Measurements from ENCODE around the gene CCDC38. TPM values are rescaled to one million over a fixed set of nuclear protein-coding genes. Genes with fewer than 3 reads are reported as not detected.

Gene CCDC38
- total RNA-seq, 1 experiment from 2014 or later: not detected

DNA sequence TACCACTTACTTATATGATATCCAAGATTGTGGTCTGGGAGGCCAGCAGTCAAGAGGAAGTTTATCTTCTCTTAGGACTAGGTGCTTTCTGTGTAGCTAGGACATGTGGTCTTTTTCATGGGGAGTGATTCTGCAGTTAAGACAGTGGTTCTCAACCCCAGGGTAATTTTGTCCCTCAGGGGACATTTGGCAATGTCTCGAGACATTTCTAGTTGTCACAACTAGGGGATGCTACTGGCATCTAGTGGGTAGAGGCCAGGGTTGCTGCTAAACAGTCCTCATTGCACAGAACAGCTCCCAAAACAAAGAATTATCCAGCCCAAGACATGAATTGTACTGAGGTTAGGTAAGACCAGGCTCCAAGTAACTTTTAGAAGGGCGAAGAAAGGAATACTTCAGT is 20.7 kb upstream of the CCDC38 start:
- Mint-ChIP-seq H3K9me3 (ENCODE audit: low read depth, unreplicated experiment) (no peaks in the 10 kb centered on the region), H3K4me1 (ENCODE audit: low read depth, unreplicated experiment) (peaks cover 10% of the 10 kb centered on the region), H3K36me3 (ENCODE audit: insufficient read depth, unreplicated experiment) (no peaks in the 10 kb centered on the region), H3K4me3 (ENCODE audit: low read depth, unreplicated experiment) (no peak overlapping the region), H3K27ac (ENCODE audit: unreplicated experiment) (no peak overlapping the region), H3K27me3 (ENCODE audit: unreplicated experiment) (no peaks in the 10 kb centered on the region)
- DNase-seq: peak; percentile 10
- intact Hi-C loops (cut with micrococcal nuclease; ENCODE audit: unreplicated experiment): loop anchor here (5.0 kb wide), 1 partner anchor 34 kb away; the partner anchor contains the start of gene HAL
- TF ChIP-seq, protein P1, sequence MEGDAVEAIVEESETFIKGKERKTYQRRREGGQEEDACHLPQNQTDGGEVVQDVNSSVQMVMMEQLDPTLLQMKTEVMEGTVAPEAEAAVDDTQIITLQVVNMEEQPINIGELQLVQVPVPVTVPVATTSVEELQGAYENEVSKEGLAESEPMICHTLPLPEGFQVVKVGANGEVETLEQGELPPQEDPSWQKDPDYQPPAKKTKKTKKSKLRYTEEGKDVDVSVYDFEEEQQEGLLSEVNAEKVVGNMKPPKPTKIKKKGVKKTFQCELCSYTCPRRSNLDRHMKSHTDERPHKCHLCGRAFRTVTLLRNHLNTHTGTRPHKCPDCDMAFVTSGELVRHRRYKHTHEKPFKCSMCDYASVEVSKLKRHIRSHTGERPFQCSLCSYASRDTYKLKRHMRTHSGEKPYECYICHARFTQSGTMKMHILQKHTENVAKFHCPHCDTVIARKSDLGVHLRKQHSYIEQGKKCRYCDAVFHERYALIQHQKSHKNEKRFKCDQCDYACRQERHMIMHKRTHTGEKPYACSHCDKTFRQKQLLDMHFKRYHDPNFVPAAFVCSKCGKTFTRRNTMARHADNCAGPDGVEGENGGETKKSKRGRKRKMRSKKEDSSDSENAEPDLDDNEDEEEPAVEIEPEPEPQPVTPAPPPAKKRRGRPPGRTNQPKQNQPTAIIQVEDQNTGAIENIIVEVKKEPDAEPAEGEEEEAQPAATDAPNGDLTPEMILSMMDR (IDR thresholded peaks at IDR 0.05; ENCODE audit: unreplicated experiment): no peak
- BruUV-seq (replicated peaks): no TSS peak
- CTCF ChIA-PET: interaction anchor here (0.6 to 1.0 kb wide), 3 partner anchors 36 to 67 kb away, joined by 3 read pairs; no protein-coding TSS in a partner anchor

GRCh38 chr12:95962222-95962621 is 19.8 kb upstream of the CCDC38 start:
- no peaks in the 10 kb centered on the region for H3K27me3 Mint-ChIP-seq (ENCODE audit: unreplicated experiment)

DNA sequence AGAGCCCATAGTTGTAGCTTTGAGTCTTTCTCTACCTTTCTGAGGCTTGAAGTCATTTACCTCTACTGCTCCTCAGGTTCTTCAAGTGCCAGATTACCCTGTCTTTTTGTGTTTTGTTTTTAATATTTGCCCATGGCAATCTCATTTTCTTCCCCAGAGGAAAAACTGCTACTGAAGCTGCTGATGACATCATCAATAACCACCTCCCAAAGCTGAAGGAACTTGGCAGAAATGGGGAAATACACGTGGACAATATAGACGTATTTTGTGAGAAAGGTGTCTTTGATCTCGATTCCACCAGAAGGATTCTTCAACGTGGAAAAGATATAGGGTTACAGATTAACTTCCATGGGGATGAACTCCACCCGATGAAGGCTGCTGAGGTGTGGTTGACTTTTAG is 17.8 kb upstream of the CCDC38 start:
- Mint-ChIP-seq H3K4me1 (ENCODE audit: low read depth, unreplicated experiment) (no peaks in the 10 kb centered on the region), H3K9me3 (ENCODE audit: low read depth, unreplicated experiment) (no peaks in the 10 kb centered on the region)
- intact Hi-C loops (cut with micrococcal nuclease; ENCODE audit: unreplicated experiment): loop anchor here (5.0 kb wide), 1 partner anchor 37 kb away; the partner anchor contains the start of gene HAL

More at GRCh38 chr12:95962222-95962621, 19.8 kb upstream of the CCDC38 start:
- no peaks in the 10 kb centered on the region for H3K9me3 Mint-ChIP-seq (ENCODE audit: low read depth, unreplicated experiment)
- intact Hi-C loops (cut with micrococcal nuclease; ENCODE audit: unreplicated experiment): loop anchor here (5.0 kb wide), 1 partner anchor 35 kb away; the partner anchor contains the start of gene HAL
- no peak overlapping the region for H3K27ac Mint-ChIP-seq (ENCODE audit: unreplicated experiment)
- BruUV-seq (replicated peaks): no TSS peak
- H3K4me1 Mint-ChIP-seq (ENCODE audit: low read depth, unreplicated experiment): peaks cover 10% of the 10 kb centered on the region
- CTCF ChIA-PET: interaction anchor here (0.6 kb wide), 1 partner anchor 1306 kb away, joined by 4 read pairs; no protein-coding TSS in a partner anchor
- no peaks in the 10 kb centered on the region for H3K36me3 Mint-ChIP-seq (ENCODE audit: insufficient read depth, unreplicated experiment)
- no peak overlapping the region for H3K4me3 Mint-ChIP-seq (ENCODE audit: low read depth, unreplicated experiment)
- TF ChIP-seq, protein P1 (IDR thresholded peaks at IDR 0.05; ENCODE audit: unreplicated experiment): no peak
- DNase-seq: no peak

DNA sequence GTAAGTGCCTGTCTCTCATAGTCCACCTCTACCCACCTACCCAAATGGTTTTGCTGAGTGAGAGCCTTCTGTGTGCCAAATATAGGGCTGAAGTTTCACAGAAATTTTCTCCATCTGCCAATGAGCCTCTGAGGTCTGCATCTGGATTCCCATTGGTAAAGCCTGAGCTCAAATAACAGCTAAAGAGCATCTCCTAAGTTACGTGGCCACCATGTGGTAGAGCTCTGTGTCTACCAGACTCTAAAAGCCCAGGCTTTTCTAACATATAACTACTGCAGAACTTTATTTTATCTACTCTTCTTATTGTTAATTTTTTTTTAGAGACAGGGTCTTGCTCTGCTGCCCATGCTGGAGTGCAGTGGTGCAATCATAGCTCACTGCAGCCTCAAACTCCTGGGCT is 16.7 kb upstream of the CCDC38 start:
- H3K27ac Mint-ChIP-seq (ENCODE audit: unreplicated experiment): no peak overlapping the region
- intact Hi-C loops (cut with micrococcal nuclease; ENCODE audit: unreplicated experiment): loop anchor here (1.0 kb wide), 1 partner anchor 41 kb away; no protein-coding TSS in a partner anchor

More for the DNA sequence above, 17.8 kb upstream of the CCDC38 start:
- Mint-ChIP-seq H3K36me3 (ENCODE audit: insufficient read depth, unreplicated experiment) (no peaks in the 10 kb centered on the region), H3K27ac (ENCODE audit: unreplicated experiment) (no peak overlapping the region), H3K27me3 (ENCODE audit: unreplicated experiment) (no peaks in the 10 kb centered on the region), H3K4me3 (ENCODE audit: low read depth, unreplicated experiment) (no peak overlapping the region)
- TF ChIP-seq, protein P1 (IDR thresholded peaks at IDR 0.05; ENCODE audit: unreplicated experiment): no peak
- BruUV-seq (replicated peaks): no TSS peak
- CTCF ChIA-PET: interaction anchor here (1.6 kb wide), 1 partner anchor 18 kb away, joined by 7 read pairs; the partner anchor contains the start of genes AMDHD1 and CCDC38
- DNase-seq: no peak

More for the DNA sequence above, 16.7 kb upstream of the CCDC38 start:
- Mint-ChIP-seq H3K4me3 (ENCODE audit: low read depth, unreplicated experiment) (no peak overlapping the region), H3K36me3 (ENCODE audit: insufficient read depth, unreplicated experiment) (no peaks in the 10 kb centered on the region), H3K9me3 (ENCODE audit: low read depth, unreplicated experiment) (no peaks in the 10 kb centered on the region), H3K4me1 (ENCODE audit: low read depth, unreplicated experiment) (no peaks in the 10 kb centered on the region), H3K27me3 (ENCODE audit: unreplicated experiment) (no peaks in the 10 kb centered on the region)
- CTCF ChIA-PET: interaction anchor here (1.0 to 1.6 kb wide), 2 partner anchors 16 to 40 kb away, joined by 7 to 12 read pairs; partner anchors contain the start of genes AMDHD1 and CCDC38
- BruUV-seq (replicated peaks): no TSS peak
- DNase-seq: peak; percentile 6
- TF ChIP-seq, protein P1 (IDR thresholded peaks at IDR 0.05; ENCODE audit: unreplicated experiment): no peak
